ENCODE results near the gene PTPRD.

- TF ChIP-seq POLR2A (IDR thresholded peaks at IDR 0.05; ENCODE audit: low read depth, low read length) (no peak), SMC3 (IDR thresholded peaks at IDR 0.05; ENCODE audit: low read depth, low read length) (no peak), MAZ (IDR thresholded peaks at IDR 0.05; ENCODE audit: borderline replicate concordance, low read depth, low read length) (no peak), CTCF (conservative IDR thresholded peaks at IDR 0.05; ENCODE audit: low read depth, low read length) (no peak), USF2 (IDR thresholded peaks at IDR 0.05; ENCODE audit: low read depth, low read length) (no peak), BHLHE40 (IDR thresholded peaks at IDR 0.05; ENCODE audit: low read depth, low read length) (no peak)
These were observed 1389.6 kb downstream of the PTPRD start for GRCh38 chr9:9223175-9223574.
